ENCODE measurements around the gene ANKRD27.

Gene ANKRD27

DNA sequence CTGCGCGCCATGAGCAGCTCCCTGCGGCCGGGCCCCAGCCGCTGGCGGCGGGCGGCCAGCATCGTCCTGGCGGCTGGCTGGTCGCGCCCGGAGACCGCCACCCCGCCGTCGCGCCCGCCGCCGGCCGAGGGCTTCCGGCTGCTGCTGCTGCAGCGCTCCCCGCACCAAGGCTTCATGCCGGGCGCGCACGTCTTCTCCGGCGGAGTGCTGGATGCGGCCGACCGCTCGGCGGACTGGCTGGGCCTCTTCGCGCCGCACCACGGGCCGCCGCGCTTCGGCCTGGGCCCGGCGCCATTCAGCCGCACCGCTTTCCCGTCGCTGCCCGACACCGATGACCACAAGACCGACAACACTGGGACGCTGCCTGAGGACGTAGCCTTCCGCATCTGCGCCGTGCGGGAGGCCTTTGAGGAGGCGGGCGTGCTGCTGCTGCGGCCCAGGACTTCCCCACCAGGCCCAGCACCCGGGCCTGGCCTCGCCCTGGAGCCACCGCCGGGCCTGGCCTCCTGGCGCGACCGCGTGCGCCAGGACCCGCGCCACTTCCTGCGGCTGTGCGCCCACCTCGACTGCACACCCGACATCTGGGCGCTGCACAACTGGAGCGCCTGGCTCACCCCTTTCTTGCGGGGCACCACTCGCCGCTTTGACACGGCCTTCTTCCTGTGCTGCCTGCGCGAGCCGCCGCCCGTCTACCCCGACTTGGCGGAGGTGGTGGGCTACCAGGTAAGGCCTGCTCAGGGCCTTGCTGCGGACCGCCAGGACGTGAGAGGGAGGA lies 17.2 kb upstream of the ANKRD27 start:
- no peak for DNase-seq (ENCODE audit: low read depth, low spot score)
- peak overlapping the region; percentile 15 for H3K4me3 ChIP-seq (ENCODE audit: low read length)

- H3K4me3 ChIP-seq (ENCODE audit: low read length) = peak within 1 kb of the TSS; percentile 15
- DNase-seq (ENCODE audit: low read depth, low spot score) = no peak
Observed at GRCh38 chr19:32691291-32691951, 16.4 kb upstream of the ANKRD27 start, which contains the start of gene NUDT19. Gene NUDT19 (plus strand): TSS chr19:32691821. CDS start chr19:32691961, 140 bp downstream.

DNA sequence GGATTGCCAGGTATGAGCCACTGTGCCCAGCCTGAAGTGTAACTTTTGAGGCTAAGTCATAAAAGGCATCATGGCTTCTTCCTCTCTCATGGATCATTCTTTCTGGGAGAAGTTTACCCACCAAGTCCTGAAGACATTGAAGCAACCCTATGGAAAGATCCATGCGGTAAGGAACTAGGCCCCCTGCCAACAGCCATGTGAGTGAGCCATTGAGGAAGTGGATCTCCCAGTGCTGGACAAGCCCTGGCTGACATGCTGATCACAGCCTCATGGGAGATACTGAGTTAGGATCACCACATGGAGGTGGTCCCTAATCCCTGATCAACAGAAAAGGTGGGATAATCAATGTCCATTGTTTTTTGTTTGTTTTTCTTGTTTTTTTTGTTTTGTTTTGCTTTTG lies 13.3 kb upstream of the ANKRD27 start:
- no peak overlapping the region for H3K4me3 ChIP-seq (ENCODE audit: low read length)
- no peak for DNase-seq (ENCODE audit: low read depth, low spot score)

DNA sequence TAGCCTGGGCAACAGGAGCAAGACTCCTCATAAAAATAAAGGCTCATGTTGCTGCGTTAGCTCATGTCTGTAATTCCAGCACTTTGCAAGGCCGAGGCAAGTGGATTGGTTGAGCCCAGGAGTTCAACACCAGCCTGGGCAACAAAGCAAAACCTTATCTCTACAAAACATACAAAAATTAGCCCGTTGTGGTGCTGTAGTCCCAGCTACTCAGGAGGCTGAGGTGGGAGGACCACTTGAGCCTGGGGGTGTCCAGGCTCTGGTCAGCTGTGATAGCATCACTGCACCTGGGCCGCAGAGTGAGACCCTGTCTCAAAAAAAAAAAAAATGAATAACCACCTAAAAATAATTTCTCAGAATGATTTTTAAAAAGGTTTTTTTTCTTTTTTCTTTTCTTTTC lies 12.7 kb upstream of the ANKRD27 start:
- no peak for DNase-seq (ENCODE audit: low read depth, low spot score)
- H3K4me3 ChIP-seq (ENCODE audit: low read length) = no peak overlapping the region

DNA sequence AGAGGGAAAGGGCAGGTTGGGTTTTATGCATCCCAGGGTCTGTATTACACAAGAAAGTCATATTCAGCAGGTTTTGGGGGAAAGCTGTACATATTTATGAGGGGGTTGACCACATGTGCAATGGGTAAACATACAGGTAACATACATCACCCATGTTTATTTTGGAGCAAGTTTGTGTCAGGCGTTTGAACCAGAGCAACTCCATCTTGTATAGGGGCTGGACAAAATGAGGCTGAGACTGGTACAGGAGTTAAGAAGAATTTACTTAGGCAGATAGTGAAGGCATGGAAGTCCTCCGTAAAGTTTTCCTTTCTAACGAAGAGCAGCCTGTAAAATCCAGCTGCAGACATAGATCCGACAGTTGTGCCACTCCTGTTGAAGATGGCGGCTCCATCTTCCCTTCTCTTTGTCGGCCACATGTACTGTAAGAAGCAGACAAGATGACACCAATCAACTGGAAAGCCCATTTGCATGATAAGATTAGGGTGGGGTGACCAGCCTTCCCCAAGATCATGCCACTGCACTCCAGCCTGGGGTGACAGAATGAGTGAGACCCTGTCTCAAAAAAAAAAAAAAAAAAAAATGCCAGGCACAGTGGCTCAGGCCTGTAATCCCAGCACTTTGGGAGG lies 12.0 kb upstream of the ANKRD27 start:
- DNase-seq (ENCODE audit: low read depth, low spot score) = no peak
- H3K4me3 ChIP-seq (ENCODE audit: low read length) = no peak overlapping the region

GRCh38 chr19:32682317-32682716 lies 7.3 kb upstream of the ANKRD27 start:
- no peak overlapping the region for H3K4me3 ChIP-seq (ENCODE audit: low read length)
- no peak for DNase-seq (ENCODE audit: low read depth, low spot score)

GRCh38 chr19:32680986-32681385 lies 6.0 kb upstream of the ANKRD27 start:
- no peak overlapping the region for H3K4me3 ChIP-seq (ENCODE audit: low read length)
- no peak for DNase-seq (ENCODE audit: low read depth, low spot score)

GRCh38 chr19:32677657-32678056 lies 2.7 kb upstream of the ANKRD27 start:
- no peak overlapping the region for H3K4me3 ChIP-seq (ENCODE audit: low read length)
- no peak for DNase-seq (ENCODE audit: low read depth, low spot score)

DNA sequence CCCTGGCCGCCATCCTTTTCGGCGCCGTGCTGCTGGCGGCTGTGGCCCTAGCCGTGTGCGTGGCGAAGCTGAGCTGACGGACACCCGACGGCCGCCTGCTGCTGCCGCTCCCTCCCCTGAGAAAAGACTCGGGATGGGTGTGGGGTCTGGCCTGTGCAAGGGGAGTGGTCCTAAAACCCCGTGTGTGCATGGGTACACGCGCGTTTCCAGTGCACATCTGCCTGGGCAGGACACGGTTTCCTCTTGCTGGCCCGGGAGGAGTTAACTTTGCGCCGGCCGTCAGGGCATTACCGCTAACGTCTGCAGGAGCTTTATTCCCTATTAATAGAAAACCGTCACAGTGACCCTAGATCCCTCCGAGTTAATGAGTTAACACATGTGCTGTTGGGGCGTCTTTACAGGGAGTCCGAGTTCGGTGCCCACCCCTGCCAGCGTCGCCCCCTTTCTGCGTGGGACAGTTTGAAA lies 1.9 kb upstream of the ANKRD27 start:
- no peak overlapping the region for H3K4me3 ChIP-seq (ENCODE audit: low read length)
- DNase-seq (ENCODE audit: low read depth, low spot score) = no peak

- no peak for DNase-seq (ENCODE audit: low read depth, low spot score)
- H3K4me3 ChIP-seq (ENCODE audit: low read length) = peak overlapping the region; percentile 70
Observed at GRCh38 chr19:32676186-32676894, 1.4 kb upstream of the ANKRD27 start.

GRCh38 chr19:32675720-32676185 lies 773 bp upstream of the ANKRD27 start, which contains the start of gene RGS9BP:
Gene RGS9BP (plus strand): TSS chr19:32675848. CDS start chr19:32676264, 416 bp downstream.
- peak; percentile 38 for DNase-seq (ENCODE audit: low read depth, low spot score)
- H3K4me3 ChIP-seq (ENCODE audit: low read length) = peak within 1 kb of the TSS; percentile 70

DNA sequence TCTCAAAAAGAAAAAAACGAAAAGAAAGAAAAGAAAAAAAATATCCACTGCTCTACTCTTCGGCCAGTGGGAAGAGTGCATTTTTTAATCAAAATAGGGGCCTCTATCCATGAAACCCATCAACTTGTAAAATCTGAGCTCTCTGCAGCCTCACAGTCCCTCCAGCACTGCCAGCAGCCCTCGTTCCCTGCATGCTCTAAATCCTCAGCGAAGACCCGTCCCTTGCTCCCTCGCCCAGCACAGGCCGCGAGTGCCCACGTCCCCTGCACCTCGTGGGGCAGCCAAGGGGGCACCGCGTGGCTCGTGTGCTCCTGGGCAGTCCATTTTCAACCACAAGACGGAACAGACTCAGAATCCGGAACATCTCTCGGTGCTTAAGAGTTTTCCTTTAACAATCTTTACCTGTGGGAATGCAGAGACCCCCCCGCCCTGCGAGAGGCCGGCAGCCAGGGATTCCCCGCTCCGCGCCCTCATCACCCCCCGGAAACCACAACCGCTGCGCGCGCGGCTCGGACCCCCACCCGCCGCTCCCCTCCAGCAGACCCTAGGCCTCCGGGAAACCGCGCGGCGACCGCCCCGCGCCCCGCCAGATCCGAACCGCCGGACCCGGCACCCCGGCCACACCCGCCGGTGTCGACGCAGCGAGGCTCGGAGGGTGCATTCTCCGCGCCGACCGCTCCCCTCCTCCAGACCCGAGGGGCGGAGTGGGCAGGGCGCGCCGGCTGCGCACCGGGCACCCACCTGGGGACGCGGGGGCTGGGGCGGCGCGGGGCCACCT lies 638 bp downstream of the ANKRD27 start:
- DNase-seq (ENCODE audit: low read depth, low spot score) = no peak

DNA sequence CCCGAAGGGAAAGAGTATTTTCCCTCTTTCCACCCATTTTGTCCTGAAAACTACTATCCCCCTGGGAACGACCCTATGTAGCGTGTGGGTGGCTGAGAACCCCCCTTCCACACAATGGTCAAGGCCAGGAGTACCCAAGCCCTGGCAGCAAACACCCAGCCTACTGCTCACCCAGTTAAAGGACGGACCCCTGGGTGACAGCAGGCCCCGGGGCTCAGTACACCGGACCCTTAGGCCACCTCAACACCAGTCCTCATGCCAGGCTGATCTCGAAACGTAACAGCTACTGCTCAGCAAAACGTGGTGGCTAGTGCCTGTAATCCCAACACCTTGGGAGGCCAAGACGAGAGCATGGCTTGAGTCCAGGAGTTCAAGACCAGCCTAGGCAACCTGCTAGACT lies 1.4 kb downstream of the ANKRD27 start:
- no peak for DNase-seq (ENCODE audit: low read depth, low spot score)
- no peak overlapping the region; the same call in 1 of the 2 replicates for H3K4me3 ChIP-seq (ENCODE audit: low read length)

More for the DNA sequence above, 638 bp downstream of the ANKRD27 start:
- H3K4me3 ChIP-seq (ENCODE audit: low read length) = peak overlapping the region; percentile 70

DNA sequence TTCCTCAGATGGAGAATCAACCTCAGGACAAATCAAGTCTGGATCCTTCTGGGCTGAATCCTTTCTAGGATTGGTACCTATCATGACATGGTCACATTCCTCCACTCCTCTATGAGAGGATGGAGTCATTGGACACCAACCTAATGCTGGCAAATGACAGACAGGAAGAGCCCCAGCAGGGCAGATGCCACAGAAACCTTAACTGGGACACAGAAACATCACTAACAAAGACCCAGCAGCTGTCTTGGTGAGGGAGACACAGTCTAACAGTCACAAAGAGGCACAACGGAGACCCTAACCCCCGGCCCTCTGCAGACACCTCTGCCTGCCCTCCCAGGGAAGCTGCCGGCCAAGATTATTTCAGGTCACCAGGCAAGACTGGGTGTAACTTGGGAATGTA lies 2.1 kb downstream of the ANKRD27 start:
- no peak for DNase-seq (ENCODE audit: low read depth, low spot score)
- no peak overlapping the region for H3K4me3 ChIP-seq (ENCODE audit: low read length)

GRCh38 chr19:32671883-32672593 lies 2.9 kb downstream of the ANKRD27 start:
- no peak for DNase-seq (ENCODE audit: low read depth, low spot score)
- no peak overlapping the region for H3K4me3 ChIP-seq (ENCODE audit: low read length)

DNA sequence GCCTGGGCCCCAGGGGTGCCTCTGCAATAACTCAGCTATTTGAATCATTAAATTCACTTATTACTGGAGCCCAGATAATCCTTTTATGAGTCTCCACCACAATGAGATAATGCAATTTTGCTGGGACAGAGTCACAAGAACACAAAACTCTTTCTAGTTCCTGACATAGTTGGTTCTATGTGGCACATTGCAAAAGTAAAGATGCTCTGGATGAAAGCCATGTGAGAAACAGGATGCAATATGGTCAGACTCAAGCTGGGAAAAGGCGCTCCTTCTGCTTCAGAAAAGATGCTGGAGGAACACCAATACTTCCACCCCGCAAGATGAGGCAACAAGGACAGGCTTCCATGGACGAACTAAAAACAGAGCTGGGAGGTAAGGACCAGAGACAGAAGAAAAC lies 5.7 kb downstream of the ANKRD27 start:
- DNase-seq (ENCODE audit: low read depth, low spot score) = no peak
- no peak overlapping the region for H3K4me3 ChIP-seq (ENCODE audit: low read length)

- no peak overlapping the region for H3K4me3 ChIP-seq (ENCODE audit: low read length)
- no peak for DNase-seq (ENCODE audit: low read depth, low spot score)
Observed at GRCh38 chr19:32666084-32666483, 8.9 kb downstream of the ANKRD27 start.

- DNase-seq (ENCODE audit: low read depth, low spot score) = no peak
- no peak overlapping the region for H3K4me3 ChIP-seq (ENCODE audit: low read length)
Observed at GRCh38 chr19:32662186-32662585, 12.8 kb downstream of the ANKRD27 start.

Measured in Jurkat, Clone E6-1 (cell line).